Fibroblast of skin of back (primary cell): Measurements from ENCODE around the gene ACOX3.

Experiments
- DNase-seq: peaks from one replicate; pipeline ENCODE4 v3.0.0-alpha.2; 2013

ACOX3 gene

DNA sequence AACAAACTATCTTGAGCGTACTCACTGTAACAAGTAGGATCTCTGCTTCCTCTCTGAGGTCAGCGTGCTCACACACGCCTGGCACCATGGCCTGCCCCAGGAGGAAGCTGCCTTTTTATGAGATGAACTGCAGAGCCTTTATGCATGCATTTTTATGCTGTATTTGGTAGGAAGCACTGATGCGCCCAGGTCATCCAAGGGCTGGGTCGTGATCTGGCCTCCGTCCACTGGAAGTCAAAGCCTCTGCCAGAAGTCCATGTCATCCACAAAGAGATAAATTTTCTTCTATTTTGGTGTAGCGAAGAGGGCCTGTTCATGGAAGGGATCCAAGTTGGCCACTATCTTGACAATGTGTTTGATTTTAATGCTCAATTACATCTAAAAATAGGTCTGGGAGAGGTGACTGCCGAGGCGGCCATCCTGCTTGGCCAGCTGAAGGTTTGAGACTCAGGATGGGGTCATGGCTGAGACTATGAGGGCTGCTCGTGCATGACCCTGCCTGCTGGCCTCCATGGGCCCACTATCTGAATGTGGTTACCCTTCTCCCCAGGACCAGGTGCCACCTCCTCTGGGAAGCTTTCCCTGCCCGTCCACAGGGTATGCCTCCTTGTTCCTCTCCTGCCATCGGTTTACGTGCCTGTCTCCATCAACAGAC lies 120.7 kb downstream of the ACOX3 start:
- no peak for DNase-seq

- no peak for DNase-seq
Measured at GRCh38 chr4:8319061-8319460, 121.5 kb downstream of the ACOX3 start.

DNA sequence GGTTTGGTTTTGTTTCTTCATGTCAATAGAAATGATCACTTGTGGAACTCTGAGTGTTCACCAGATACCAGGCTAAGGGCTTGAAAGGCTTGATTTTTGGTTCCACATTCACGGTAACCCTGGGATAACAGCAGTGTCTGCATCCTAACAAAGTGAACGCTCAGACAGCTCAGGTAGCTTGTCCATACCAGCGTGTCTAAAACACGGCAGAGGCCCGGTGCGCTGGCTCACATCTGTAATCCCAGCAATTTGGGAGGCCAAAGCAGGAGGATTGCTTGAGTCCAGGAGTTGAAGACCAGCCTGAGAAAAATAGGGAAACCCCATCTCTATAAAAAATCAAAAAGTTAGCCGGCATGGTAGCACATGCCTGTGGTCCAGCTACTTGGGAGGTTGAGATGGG lies 122.0 kb downstream of the ACOX3 start:
- no peak for DNase-seq

DNA sequence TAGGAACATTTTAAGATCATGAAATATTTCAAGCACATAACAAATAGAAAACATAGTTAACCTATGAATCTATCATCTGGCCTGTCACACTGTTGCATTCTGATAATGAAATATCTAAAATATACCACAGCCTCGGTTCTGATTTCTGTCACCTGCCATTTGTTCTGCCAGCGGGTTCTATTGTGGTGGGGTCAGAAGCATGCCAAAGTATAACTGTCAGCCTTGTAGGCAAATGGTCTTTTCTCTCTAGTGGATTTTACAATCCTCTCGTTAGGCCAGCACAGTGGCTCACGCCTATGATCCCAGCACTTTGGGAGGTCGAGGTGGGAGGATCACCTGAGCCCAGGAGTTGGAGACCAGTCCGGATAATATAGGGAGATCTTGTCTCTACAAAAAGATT lies 123.0 kb downstream of the ACOX3 start:
- no peak for DNase-seq

DNA sequence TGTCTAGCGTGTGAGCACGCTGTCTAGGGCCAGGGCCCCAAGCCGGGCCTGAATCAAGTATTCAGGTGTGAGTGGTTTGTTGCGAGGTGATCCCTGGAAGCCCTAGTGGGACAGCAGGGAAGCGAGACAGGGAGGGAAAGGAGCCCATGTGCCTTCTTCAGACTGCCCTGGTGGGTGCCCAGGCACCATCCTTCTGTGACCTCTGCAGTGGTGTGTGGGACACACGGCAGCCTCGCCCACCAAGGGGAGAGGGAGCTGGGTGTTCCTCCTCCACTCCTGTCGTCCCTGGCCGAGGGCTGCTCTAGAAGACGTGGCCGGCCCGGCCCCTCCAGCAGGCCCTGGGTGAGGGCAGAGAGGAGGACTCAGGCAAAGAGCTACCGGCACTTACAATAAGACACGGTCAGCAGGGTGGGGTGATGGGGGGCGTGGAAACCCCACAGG lies 123.6 kb downstream of the ACOX3 start:
- DNase-seq, result no peak
